HG03103 (cell line): ENCODE data around the gene RABL3.
A peak's percentile ranks its signal among the peaks of the same experiment; 100 is the strongest.
"Not testable (repeated sequence)": the region's sequence is repeated elsewhere in the genome, so short reads cannot be mapped to it uniquely, and the experiment has no call there.

ENCODE experiments used
- ATAC-seq: cut with Tn5 transposase; IDR thresholded peaks from one replicate; pipeline ENCODE4 v1.9.1; 2021; ENCODE audit warnings: low read depth; ENCODE audit not compliant: unreplicated experiment

RABL3 gene

GRCh38 chr3:120742198-120742848 lies at the start of gene RABL3, which contains the start of gene GTF2E1:
Gene RABL3 (minus strand): TSS chr3:120742516. CDS start chr3:120742507, 9 bp downstream.
Gene GTF2E1 (plus strand): TSS chr3:120742744. CDS start chr3:120750553, 7,809 bp downstream.
- peak; percentile 98 for ATAC-seq

- no peak for ATAC-seq
Observed at GRCh38 chr3:120791913-120792312, 49.6 kb upstream of the RABL3 start.

- no peak for ATAC-seq
Observed at GRCh38 chr3:120791010-120791409, 48.7 kb upstream of the RABL3 start.

GRCh38 chr3:120785832-120786231 lies 43.5 kb upstream of the RABL3 start:
- peak; percentile 51 for ATAC-seq

GRCh38 chr3:120780977-120781376 lies 38.7 kb upstream of the RABL3 start:
- ATAC-seq = peak; percentile 89

GRCh38 chr3:120778776-120779175 lies 36.5 kb upstream of the RABL3 start:
- no peak for ATAC-seq

- ATAC-seq = no peak
Observed at GRCh38 chr3:120775411-120775810, 33.1 kb upstream of the RABL3 start.

GRCh38 chr3:120773932-120774331 lies 31.6 kb upstream of the RABL3 start:
- no peak for ATAC-seq

GRCh38 chr3:120772081-120772480 lies 29.8 kb upstream of the RABL3 start:
- ATAC-seq = no peak

- no peak for ATAC-seq
Observed at GRCh38 chr3:120770891-120771290, 28.6 kb upstream of the RABL3 start.

GRCh38 chr3:120769436-120769835 lies 27.1 kb upstream of the RABL3 start:
- ATAC-seq = no peak

- no peak for ATAC-seq
Observed at GRCh38 chr3:120767106-120767505, 24.8 kb upstream of the RABL3 start.

GRCh38 chr3:120766576-120766975 lies 24.3 kb upstream of the RABL3 start:
- ATAC-seq = no peak

- peak; percentile 50 for ATAC-seq
Observed at GRCh38 chr3:120765830-120766493, 23.6 kb upstream of the RABL3 start.

- ATAC-seq = no peak
Observed at GRCh38 chr3:120764206-120764605, 21.9 kb upstream of the RABL3 start.

GRCh38 chr3:120763601-120764000 lies 21.3 kb upstream of the RABL3 start:
- ATAC-seq = peak; percentile 66

GRCh38 chr3:120762615-120763014 lies 20.3 kb upstream of the RABL3 start:
- no peak for ATAC-seq

GRCh38 chr3:120758551-120758950 lies 16.2 kb upstream of the RABL3 start:
- not testable (repeated sequence) for ATAC-seq

- no peak for ATAC-seq
Observed at GRCh38 chr3:120756061-120756460, 13.7 kb upstream of the RABL3 start.

GRCh38 chr3:120753810-120754209 lies 11.5 kb upstream of the RABL3 start:
- no peak for ATAC-seq

- no peak for ATAC-seq
Observed at GRCh38 chr3:120752865-120753264, 10.5 kb upstream of the RABL3 start.

- no peak for ATAC-seq
Observed at GRCh38 chr3:120752230-120752629, 9.9 kb upstream of the RABL3 start.
